HG03045 (cell line): ENCODE measurements around the gene AIRE.
"Not testable (repeated sequence)": the region's sequence is repeated elsewhere in the genome, so short reads cannot be mapped to it uniquely, and the experiment has no call there.

Source experiments
- ATAC-seq: cut with Tn5 transposase; IDR thresholded peaks from one replicate; pipeline ENCODE4 v1.9.1; 2021; ENCODE audit warnings: mild to moderate bottlenecking, moderate library complexity; ENCODE audit not compliant: unreplicated experiment

AIRE gene

DNA sequence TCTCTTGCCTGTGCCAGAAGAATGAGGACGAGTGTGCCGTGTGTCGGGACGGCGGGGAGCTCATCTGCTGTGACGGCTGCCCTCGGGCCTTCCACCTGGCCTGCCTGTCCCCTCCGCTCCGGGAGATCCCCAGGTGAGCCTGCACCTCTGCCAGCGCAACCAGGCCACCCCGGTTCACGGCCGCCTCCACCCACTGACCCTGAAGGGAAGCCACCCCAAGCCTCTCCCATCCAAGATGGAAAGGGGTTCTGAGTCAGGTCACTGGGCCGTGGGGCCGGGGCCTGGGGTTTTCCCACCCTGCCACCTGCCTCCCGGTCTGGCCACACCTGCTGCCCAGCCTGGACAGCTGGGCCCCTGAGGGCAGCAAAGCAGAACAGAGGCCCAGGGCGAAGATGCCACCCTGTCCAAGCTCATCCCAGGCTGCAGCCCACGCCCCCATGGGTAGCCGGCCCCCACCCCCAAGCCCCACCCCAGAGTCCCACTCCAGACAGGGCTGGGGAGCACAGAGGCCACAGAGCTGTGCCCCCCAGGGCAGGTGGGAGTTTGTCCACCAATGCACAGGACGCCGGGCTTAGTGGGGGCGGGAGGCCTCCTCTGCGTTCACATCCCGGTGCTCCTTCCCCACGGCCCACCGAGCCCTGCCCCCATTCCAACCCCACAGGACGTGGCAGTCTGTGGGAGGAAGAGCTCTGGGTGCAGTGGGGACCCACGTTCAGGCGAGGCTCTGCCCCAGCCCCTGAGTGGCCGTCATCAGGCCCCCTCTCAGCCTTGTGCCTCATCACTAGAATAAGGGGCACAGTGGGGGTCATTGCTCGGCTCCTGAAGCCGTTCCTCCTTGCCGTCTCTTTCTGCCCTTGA, 5.6 kb downstream of the AIRE start:
- no peak for ATAC-seq

DNA sequence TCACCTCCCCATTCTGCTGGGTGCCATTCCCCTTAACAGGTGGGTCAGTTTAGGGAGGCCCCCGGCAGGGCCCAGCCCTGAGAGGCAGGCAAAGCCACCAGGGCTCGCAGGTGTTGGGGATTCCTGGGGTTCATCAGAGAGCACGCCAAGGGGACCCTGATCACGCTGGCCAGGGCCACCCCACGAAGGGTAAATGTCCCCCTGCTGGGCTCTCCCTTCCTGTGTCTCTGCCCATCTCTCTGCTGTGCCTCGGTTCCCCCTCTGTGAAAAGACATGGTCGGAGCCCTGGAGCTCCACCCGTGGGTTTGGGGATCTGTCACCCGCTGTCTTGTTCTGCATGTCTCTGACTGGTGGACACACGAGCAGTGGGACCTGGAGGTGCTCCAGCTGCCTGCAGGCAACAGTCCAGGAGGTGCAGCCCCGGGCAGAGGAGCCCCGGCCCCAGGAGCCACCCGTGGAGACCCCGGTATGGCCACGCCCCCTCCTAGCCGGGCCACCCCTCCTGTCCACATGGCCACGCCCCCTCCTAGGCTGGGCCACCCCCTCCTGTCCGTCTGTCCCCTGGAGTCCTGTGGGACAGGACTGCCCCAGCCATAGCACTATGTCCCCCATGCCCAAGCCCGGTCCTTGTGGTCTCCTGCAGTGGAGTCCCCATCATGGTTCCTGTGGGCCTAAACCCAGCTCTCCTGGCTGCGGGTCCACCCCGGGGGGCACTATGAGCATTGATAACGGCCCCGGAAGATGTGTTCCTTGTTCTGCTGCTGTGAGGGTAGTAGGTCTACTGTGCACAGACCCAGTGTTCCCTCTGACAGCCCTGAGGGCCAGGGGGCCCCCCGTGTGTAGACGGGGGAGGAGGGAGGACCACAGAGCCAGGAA, 6.5 kb downstream of the AIRE start:
- ATAC-seq = no peak

DNA sequence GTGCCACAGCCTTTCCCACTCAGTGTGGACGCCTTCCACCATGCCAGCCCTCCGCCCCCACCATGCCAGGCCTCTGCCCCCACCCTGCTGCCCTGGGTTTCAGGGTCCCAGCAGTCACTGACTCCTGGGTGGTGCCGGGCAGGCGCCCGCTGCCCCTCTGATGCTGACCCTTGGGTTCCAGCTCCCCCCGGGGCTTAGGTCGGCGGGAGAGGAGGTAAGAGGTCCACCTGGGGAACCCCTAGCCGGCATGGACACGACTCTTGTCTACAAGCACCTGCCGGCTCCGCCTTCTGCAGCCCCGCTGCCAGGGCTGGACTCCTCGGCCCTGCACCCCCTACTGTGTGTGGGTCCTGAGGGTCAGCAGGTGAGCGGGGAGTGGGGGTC, 7.1 kb downstream of the AIRE start:
- ATAC-seq = no peak

DNA sequence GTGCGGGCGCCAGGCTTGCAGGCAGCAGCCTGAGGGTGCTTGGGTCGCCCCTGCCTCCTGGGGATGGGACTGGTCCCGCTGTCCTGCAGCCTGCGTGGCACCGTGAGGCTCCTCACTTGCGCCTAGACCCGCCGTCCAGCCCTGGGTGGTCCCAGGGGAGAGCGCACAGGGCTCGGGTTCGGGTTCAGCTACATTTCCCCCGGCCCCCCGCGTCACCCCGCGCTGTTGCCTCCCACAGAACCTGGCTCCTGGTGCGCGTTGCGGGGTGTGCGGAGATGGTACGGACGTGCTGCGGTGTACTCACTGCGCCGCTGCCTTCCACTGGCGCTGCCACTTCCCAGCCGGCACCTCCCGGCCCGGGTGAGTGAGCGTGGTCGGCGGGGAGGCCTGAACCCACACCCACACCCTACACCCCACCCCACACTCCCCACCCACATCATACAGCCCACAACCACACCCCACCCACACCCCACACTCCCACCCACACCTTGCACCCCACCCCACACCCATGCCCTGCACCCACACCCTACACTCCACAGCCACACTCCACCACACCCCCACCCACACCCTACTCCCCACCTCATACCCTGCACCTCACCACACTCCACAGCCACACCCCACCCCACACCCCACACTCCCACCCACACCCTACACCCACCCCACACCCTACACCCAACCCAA, 8.0 kb downstream of the AIRE start:
- no peak for ATAC-seq

DNA sequence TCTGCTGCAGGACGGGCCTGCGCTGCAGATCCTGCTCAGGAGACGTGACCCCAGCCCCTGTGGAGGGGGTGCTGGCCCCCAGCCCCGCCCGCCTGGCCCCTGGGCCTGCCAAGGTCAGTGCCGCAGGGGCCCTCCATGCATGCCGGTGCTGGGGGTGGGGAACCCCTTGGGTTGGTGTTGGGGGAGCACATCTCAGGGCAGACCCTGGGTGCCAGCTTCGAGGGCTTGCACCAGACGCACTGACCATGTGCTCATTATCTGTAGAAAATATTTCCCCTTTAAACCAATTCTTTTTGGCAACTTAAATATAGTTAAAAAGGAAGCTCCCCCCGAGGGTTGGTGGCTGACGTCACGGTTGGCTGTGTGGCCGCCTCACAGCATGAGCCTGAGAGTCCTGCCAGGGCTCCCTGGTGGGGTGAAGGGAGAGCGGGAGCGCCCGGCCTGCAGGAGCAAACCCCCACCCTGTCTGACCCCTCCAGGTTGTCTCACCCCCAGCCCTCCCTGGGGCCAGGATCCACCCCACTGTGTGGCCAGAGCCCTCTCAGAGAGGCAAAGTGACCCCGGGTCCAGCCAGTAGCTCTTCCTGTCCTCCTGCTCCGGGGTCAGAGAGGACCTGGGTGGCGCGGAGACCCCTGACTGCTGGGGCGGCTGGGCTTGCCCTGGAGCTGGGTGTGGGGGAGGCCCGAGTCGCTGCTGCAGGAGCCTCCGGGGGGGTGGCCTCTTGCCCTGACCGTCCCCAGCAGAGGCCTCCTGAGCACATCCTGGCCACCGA, 8.9 kb downstream of the AIRE start:
- no peak for ATAC-seq

DNA sequence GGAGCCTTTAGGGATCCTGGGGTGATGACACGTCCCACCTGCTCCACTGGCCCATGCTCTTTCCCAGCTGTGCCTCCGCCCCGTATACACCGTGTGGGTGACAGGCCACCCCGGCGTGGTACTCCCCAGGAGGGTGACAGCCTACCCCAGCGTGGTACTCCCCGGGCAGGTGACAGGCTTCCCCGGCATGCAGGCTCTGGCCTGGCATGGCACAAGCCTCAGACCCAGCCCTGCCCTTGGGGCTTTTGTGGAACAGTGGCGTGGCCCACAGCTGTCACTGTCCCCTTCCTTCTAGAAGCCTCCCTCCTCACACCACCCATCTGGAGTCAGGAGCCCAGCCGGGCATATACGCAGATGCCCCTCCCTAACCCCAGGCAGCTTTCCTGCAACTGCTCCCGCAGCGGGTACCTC, 9.5 kb downstream of the AIRE start:
- no peak for ATAC-seq

DNA sequence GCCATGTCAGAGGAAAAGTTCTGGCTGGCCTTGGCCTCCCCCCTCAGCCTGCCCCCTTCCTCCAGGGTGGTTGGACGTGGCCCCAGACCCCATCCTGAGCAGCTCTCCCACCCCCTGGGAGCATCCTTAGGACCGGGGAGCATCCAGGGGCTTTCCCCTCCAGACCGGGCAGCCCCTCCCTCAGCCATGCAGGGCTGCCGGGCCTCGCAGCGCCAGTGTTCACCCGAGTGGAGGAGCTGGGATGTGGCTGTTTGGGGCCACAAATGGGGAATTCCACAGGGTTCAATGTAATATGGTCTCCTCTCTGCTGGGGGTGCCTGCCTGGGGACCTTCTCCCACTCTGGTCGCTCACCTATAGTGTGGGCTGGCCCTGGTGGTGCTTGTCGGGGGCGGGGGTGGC, 10.0 kb downstream of the AIRE start:
- ATAC-seq = no peak

DNA sequence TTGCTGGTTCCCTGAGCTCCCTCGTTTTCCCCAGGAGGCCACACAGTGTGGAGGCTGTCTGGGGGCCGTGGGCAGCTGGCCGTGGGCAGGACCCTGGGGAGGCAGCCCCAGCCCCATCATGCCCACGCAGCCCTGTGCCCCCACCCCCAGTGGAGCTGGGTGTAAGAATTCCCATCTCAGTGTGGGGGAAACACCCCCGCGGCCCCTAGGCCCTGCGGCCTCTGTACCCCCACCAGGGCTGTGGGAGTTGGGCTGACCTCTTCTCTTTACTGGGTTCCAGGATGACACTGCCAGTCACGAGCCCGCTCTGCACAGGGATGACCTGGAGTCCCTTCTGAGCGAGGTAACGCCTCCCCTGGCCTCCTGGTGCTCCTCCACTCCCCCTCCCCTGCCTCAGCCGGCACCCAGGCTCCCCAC, 10.4 kb downstream of the AIRE start:
- no peak for ATAC-seq

DNA sequence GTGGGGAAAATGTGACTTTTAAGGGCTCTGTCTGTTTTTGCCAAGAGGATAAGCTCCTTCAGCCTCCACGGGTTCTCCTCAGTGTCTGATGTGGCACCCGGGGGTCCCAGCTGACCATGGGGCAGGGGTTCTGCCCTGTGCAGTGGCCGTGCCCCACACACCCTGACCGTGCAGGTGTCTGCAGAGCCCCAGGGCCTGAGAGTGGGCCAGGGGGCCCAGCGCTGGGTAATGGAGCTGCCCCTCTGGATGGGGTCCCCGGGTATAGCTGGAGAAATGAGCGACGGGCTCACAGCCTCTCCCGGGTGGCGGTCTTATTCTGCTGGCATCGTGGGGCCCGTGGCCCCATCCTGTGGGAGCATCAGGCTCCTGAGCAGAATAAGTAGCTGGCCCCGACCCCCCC, 11.2 kb downstream of the AIRE start:
- no peak for ATAC-seq

DNA sequence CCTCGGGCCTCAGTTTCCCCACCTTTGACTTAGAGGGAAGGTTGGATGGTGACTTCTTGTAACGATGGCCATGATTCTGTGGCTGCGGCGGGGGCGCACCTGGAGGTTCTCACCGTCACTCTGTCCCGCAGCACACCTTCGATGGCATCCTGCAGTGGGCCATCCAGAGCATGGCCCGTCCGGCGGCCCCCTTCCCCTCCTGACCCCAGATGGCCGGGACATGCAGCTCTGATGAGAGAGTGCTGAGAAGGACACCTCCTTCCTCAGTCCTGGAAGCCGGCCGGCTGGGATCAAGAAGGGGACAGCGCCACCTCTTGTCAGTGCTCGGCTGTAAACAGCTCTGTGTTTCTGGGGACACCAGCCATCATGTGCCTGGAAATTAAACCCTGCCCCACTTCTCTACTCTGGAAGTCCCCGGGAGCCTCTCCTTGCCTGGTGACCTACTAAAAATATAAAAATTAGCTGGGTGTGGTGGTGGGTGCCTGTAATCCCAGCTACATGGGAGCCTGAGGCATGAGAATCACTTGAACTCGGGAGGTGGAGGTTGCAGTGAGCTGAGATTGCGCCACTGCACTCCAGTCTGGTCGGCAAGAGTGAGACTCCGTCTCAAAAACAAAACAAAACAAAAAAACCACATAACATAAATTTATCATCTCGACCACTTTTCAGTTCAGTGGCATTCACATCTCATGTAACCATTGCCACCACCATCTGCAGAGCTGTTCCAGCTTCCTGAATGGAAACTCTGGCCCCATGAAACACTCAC, 12.0 kb downstream of the AIRE start:
- no peak for ATAC-seq

DNA sequence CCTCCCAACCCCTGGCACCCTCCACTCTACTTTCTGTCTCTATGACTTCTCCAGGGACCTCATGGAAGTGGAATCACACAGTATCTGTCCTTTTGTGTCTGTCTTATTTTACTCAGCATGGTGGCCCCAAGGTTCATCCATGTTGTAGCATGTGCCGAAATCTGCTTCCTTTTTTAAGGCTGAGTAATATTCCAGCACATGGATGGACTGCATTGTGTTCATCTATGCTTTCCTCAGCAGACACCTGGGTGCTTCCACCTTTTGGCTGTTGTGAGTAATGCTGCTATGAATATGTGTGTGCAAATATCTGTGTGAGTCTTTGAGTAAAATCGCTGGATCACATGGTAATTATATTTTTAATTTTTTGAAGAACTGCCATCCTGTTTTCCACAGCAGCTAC, 12.6 kb downstream of the AIRE start:
- ATAC-seq = no peak

DNA sequence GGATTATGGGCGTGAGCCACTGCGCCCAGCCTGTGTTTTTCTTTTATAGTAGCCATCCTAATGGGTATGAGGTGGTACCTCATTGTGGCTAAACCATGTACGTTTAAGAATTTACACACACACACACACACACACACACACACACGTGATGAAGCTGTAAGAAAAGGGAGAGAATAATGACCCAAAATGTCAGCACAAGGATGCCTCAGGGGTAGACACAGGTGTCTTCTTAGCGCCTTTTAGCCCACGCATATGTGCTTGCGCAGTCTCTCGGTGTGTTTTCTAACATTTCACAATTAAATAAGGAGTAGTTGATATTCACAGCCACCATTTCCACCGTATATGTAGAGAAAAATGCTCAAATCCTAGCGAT, 13.4 kb downstream of the AIRE start:
- no peak for ATAC-seq

DNA sequence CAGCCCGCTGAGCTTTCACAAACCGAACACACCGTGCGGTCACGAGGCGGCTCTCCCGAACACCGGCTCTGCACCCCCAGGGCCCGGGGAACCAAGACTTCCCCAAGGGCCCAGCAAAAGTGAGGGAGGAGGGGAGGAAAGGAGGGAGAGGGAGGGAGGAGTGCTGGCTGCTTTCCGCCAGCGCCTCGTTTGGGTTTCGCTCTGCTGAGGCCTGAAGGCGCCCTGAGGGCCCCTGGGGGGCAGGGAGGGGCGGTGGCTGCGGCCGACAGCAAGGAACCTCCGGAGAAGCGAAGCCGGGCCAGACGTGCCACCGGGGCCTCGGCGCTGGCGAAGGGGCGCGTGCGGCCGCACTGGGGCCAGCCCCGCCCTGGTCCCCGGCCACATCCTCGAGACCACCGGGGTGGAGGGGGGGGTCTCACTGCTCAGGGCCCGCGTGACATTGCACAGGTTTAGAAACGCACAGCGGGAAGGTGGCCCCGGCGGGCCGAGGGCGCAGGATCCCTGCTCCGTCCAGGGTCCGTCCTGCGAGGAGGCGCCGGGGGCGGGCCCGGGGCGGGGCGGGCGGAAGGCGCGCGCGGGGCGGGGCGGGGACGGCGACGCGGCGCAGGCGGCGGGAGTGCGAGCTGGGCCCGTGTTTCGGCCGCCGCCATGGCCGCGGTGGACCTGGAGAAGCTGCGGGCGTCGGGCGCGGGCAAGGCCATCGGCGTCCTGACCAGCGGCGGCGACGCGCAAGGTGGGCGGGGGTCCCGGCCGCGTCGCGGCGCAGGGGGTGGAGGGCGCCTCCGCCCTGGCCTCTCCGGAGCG, 14.0 kb downstream of the AIRE start, which contains the start of gene PFKL:
Gene PFKL (plus strand): TSS at position 596 of the 804 bp plus-strand sequence. CDS start 53 bp downstream, at position 649.
- ATAC-seq = peak; percentile 72

DNA sequence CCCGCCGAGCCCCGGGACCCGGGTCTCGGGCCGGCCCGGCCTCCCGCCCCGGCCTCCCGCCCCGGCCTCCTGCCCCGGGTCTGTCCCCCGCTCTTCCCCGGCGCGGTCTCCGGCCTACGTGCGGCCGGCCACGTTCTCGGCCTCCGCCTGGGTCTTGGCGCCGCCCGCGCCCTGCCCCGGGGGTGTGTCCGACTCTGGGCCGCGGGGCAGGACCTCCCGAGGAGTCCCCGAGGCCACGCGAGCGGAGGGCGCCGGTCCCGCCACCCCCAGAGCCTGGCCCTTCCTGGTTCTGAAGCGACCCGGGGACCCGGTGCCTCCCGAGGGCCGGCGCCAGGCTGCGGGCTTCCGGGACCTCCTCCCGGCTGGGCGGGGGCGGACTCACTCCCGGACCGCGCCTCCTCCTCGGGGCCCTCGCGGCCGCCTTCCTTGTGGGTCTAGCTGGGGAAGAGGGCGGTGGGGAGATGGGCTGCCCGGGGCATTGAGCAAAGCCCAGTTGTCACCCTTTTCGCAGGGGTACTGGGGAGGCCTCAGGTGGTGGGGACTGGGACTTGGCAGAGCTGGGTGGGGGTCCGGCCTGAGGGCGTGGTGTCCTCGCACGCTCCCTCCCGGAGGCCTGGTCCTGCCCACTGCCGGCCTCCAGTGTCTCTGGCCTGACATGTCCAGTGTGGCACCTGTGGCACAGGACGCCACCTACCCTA, 14.7 kb downstream of the AIRE start:
- ATAC-seq = peak; percentile 37

DNA sequence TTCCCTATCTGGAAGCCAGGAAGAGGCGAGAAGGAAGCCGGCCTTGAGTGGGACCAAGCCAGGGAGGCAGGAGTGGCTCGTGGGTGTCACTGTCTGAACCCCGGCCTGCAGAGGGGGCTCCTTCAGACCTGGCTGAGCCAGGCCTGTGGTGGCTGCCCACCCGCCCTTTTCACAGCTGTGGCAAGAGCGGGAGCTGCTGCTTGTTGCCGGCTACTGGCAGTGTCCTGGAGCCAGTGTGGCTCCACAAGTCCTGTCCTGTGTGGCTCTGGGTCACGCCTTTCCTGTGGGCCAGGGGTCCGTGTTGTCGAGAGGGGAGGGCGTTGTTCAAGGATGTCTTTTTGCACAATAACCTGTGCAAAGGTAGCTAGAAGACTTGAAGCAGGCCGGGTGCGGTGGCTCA, 15.5 kb downstream of the AIRE start:
- no peak for ATAC-seq

DNA sequence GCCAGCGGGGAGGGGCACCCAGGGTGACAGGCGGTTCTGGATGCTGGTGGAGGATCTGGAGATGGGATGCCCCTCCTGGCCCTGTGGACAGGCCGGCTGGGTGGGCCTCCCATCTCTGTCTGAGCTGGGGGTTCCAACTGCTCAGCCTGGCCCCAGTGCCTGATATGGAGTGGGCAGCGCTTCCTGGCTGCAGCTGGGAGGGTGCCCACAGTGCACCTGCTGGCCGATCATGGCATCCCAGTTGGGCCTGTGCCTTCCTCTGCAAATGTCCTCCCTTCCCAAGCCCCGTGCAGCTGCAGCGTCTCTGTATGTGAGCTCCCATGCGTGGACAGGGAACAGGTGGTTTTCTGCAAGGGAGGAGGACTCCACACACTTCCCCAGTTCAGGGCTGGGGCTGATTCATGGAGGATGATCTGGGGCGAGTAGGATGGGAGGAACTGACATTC, 16.3 kb downstream of the AIRE start:
- ATAC-seq = no peak

DNA sequence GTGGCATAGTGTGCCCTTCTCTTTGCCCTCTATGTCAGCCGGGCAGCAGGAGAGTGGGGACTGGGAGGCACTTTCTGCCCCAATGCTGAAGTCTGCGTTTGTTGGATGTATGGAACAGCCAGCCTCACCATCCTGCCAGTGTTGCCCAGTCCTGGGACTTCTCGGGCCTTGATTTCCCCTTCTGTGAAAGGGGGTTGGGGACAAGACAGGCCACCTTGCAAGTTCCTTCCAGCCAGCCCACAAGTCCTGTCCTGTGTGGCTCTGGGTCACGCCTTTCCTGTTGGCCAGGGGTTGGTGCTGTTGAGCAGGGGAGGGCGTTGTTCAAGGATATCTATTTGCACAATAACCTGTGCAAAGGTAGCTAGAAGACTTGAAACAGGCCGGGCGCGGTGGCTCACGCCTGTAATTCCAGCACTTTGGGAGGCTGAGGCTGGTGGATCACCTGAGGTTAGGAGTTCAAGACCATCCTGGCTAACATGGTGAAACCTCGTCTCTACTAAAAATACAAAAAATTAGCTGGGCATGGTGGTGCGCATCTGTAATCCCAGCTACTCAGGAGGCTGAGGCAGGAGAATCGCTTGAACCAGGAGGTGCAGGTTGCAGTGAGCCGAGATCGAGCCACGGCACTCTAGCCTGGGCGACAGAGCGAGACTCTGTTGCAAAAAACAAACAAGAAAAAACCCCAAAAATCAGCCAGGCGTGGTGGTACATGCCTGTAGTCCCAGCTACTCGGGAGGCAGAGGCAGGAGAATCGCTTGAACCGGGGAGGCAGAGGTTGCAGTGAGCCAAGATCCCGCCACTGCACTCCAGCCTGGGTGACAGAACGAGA, 17.1 kb downstream of the AIRE start:
- ATAC-seq = not testable (repeated sequence)
